Muscle of arm (tissue), 12 donors: Measurements from ENCODE around the gene CDC42BPG. TPM values are rescaled to one million over a fixed set of nuclear protein-coding genes. Genes with fewer than 3 reads are reported as not detected.

Experiments used
- DNase-seq: peaks from one replicate; pipeline ENCODE4 v3.0.0-alpha.2; 2013
- polyA plus RNA-seq, 12 donors: library from polyadenylated mRNA; unstranded; fragments of 120-200 nt; gene quantifications; one replicate each; pipeline ENCODE4 v1.2.1, GENCODE V29; 2013; ENCODE audit not compliant: insufficient read length in 12 of 12

Gene CDC42BPG
- polyA plus RNA-seq, 12 donors = 0.40 to 8.6 (median 0.84) TPM; not detected in 1

- no peak for DNase-seq
These were observed 36.0 kb upstream of the CDC42BPG start for GRCh38 chr11:64880240-64881001.

- DNase-seq = no peak
These were observed 34.9 kb upstream of the CDC42BPG start for GRCh38 chr11:64879244-64879900.

GRCh38 chr11:64878494-64879243 lies 34.2 kb upstream of the CDC42BPG start, which contains the start of gene EHD1:
TSS of gene EHD1 (minus strand) at chr11:64878621. CDS start at chr11:64878464, 157 bp downstream.
- peak; percentile 99 for DNase-seq

- DNase-seq = peak; percentile 49
These were observed 33.7 kb upstream of the CDC42BPG start for GRCh38 chr11:64878223-64878493.

- no peak for DNase-seq
These were observed 33.2 kb upstream of the CDC42BPG start for GRCh38 chr11:64877390-64878222.

GRCh38 chr11:64876835-64877341 lies 32.4 kb upstream of the CDC42BPG start:
- no peak for DNase-seq

GRCh38 chr11:64876229-64876750 lies 31.8 kb upstream of the CDC42BPG start:
- DNase-seq = no peak

- no peak for DNase-seq
These were observed 31.1 kb upstream of the CDC42BPG start for GRCh38 chr11:64875369-64876228.

- DNase-seq = no peak
These were observed 30.1 kb upstream of the CDC42BPG start for GRCh38 chr11:64874308-64875240.

GRCh38 chr11:64872790-64873488 lies 28.5 kb upstream of the CDC42BPG start:
- no peak for DNase-seq

- DNase-seq = no peak
These were observed 27.0 kb upstream of the CDC42BPG start for GRCh38 chr11:64871492-64871891.

- DNase-seq = no peak
These were observed 26.5 kb upstream of the CDC42BPG start for GRCh38 chr11:64870893-64871466.

- no peak for DNase-seq
These were observed 25.9 kb upstream of the CDC42BPG start for GRCh38 chr11:64870176-64870892.

GRCh38 chr11:64869571-64870175 lies 25.2 kb upstream of the CDC42BPG start:
- no peak for DNase-seq

GRCh38 chr11:64868904-64869570 lies 24.6 kb upstream of the CDC42BPG start:
- no peak for DNase-seq

- DNase-seq = no peak
These were observed 23.5 kb upstream of the CDC42BPG start for GRCh38 chr11:64867748-64868462.
